GM21717 (cell line): Measurements from ENCODE around the gene NGLY1.

Experiments used
- ATAC-seq: cut with Tn5 transposase; IDR thresholded peaks from one replicate; pipeline ENCODE4 v1.9.1; 2021; ENCODE audit warnings: mild to moderate bottlenecking, moderate library complexity; ENCODE audit not compliant: unreplicated experiment

The NGLY1 gene

DNA sequence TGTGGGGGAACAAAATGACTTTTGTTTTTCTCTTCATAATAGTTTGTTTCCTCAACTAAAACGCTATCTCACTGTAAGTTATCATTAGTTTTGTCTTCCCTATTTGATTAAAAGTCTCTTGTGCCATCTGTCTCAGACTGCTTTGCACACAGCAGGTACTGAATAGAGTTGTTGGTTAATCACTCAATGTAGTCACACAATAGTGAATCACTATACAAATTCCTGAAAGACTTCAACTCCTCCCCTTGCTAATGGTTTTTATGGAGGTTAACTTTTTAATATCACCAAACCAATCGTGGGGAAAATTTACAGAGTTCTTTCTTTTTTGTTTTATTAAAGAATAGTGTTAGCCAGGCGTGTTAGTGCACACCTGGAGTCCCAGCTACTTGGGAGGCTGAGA lies 2.6 kb upstream of the NGLY1 start:
- no peak for ATAC-seq

DNA sequence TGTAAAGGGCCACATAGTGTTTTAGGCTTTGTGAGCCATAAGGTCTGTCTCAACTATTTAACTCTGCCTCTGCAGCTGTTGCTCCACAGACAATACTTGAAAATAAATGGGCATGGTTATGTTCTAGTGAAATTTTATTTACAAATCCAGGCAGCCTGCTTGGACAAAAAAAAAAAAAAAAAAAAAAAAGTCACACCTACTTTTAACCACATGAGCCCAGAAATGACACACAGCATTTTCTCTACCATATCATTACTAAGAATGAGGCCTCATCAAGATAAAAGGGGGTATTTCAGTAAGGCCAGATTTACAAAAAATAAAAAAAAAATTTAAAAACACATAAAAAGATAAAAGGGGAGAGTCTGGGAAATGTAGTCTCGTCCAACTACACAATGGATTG lies 1.7 kb upstream of the NGLY1 start:
- no peak for ATAC-seq

DNA sequence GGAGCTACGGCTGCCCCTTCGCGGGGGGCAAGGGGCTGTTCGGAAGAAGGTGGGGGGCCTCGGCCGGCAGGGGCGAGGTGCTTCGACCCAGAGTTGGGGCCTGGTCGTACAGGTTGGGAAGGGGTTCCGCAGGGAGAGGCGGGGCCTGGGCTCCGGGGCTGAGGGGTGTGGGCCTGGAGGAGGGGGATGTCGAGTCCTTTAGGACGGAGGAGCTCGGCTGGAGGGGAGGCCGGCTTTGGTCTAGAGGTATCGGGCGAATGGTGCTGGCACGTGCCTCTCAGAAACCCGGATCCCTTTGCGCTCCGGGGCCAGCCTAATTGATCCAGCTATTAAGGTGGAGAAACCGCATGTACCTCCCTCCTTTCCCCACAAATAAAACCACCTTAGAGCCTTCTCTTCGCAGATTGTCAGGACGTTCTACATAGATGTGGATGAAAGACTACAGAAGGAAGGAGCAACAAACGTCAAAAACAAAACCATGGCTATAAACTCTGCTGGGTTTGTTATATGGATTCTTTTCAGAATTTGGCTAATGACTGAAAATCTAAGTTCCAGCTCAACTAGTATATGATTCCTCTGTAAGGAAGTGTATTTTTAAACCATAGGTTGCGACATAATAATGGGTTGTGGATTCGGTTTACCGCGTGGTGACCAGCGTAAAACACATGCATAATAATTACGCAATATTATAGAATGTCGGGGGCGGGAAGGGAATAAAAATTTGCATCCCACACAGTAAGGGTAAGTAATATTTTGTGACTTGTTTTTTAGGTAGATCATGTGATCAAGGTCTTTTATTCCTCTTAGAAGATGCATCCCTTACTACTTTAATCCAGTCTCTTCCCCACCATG lies 644 bp upstream of the NGLY1 start:
- ATAC-seq: peak; percentile 27

DNA sequence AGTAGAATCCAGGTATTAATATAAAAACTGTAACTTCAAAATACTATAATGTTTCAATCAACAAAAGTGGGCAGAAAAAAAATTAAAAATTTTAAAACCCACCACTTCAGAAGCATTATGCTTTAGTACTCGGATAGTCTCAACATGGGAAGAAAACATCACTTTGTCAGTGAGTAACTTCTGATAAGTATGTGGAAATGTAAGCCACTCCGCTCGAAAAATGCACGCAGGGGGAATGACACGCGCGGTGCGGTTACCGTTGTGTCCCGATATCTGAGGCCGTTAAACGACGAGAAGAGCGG lies 656 bp downstream of the NGLY1 start:
- ATAC-seq: no peak

DNA sequence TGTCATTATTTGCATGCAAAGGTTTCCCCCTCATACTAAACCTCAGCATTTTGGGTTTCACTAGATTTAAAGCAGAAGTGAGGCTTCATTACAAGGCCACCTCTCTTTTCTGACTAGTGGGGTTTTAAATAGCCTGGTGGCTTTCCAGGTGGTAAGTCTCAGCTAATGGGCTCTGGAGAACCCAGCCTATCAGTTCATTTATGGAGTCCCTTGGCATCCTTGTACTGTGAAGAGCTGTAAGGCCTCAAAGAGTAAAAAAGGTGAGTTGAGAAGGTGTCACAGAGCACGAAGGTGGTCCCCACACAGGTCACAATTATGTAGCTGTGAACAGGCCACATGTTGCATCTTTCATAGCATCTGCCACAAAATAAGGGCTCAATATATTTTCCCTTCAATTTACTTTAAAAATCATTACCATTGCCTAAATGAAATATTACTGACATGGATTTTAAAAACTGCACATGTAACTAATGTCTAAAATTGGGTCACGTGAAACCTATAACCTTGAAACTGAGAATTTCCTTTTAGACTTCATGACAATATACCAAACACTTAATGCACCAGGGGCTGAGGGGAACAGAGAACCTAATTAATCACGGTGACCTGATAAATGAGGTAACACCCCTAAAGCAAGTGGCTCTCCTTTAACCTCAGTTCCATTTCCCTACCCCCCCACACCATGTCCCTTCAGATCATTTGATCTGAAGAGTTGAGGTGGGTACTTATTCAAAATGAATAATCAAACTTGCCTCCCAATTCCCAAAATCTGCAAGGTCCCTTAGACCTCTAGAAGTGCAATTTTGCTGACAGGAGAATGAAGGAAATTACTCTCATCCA lies 1.3 kb downstream of the NGLY1 start:
- peak; percentile 68 for ATAC-seq

DNA sequence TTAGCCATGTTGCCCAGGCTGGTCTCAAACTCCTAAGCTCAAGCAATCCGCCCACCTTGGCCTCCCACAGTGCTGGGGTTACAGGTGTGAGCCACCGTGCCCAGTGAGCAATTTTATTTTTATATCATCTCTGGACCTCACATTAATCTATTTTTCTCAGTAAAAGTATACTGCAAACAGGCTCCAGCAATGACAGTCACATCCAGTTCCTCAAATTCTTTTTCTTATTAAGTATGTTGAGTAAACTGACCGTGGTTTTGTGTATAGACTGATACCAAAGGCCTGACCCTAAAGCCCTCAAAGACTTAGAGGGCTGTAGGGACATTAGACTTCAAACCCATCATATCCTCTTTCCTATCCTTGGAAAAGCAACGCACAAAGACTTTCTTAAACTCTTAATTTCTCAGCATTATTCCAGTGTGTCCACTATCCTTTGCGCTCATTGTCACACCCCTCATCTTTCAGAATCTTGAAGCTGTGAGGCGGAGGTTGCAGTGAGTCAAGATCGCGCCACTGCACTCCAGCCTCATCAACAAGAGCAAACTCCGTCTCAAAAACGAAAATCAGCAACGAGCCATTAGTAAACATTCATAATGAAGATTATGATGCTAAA lies 2.0 kb downstream of the NGLY1 start:
- no peak for ATAC-seq

DNA sequence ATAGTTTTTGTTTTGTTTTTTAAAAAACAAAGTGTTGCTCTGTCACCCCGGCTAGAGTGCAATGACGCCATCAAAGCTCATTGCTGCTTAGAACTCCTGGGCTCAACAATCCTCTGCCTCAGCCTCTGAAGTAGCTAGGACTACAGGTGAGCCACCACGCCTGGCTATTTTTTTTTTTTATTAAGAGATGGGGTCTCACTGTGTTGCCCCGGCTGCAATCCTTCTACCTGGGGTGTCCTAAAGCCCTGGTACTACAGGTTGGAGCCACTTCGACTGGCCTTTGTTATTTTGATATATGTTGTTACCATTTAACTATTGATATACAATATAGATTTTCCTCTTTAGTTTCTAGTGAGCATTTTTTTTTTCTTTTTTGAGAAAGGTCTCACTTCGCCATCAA lies 2.6 kb downstream of the NGLY1 start:
- ATAC-seq: no peak

DNA sequence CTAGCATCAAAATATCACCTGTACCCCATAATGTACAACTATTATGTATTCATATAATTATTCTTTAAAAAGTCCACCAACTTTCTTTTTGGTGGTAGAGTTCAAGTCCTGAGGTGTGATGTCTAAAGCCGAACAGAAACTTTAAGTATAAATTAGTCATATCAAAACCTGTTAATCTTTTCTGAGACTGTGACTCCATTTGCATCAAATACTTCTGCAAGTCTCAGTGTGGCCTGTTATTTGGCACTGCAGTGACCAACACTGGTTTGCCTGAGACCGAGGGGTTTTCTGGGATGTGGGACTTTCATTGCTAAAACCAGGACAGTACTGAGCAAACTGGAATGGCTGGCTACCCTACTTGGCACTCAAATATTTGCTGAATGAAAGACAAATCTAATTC lies 7.3 kb downstream of the NGLY1 start:
- ATAC-seq: peak; percentile 58

DNA sequence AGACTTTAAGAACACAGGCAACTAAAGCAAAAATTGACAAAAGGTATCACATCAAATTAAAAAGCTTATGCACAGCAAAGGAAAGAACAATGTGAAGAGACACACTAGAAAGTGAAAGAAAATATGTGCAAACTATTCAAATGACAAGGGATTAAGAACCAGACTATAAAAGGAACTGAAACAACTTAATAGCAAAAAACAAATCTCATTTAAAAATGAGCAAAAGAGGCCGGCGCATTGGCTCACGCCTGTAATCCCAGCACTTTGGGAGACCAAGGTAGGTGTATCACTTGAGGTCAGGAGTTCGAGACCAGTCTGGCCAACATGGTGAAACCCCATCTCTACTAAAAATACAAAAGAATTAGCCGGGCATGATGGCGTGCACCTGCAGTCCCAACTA lies 14.4 kb downstream of the NGLY1 start:
- peak; percentile 99 for ATAC-seq

DNA sequence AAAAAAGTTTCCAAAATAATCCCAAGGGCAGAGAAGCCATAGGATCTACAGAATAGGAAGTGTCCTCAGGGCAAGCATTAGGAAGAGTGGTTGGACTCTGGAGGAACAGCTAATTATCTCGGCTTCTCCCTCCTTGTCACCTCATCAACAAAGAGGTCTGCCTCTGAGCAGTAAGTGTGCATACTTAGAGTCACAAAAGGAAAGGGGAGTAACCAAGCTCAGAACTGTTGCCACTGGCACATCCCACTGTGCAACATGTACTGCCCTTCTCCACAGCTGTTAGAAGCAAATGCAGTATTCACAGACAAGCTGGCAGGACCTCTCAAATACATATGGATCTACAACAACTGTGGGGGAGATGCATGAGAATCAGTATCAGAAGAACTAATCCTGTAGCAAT lies 31.5 kb downstream of the NGLY1 start:
- ATAC-seq: no peak

DNA sequence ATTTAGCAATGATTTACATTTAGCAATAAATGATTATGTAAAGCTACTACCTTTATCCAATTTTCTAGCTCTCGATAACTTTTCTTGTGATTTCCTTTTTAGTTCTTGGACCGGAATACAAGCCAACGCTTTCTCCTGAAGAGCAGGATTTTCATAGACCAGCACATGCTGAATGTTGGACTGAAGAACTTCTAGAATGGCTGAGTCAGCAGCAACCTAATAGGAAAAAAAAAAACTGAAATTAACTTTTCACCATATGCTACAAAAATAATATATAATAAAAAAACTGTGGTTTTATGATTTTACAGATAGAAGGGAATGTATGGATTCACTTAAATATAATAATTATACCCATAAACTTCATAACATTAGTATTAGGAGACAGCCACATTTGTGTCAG lies 32.2 kb downstream of the NGLY1 start:
- ATAC-seq: no peak

DNA sequence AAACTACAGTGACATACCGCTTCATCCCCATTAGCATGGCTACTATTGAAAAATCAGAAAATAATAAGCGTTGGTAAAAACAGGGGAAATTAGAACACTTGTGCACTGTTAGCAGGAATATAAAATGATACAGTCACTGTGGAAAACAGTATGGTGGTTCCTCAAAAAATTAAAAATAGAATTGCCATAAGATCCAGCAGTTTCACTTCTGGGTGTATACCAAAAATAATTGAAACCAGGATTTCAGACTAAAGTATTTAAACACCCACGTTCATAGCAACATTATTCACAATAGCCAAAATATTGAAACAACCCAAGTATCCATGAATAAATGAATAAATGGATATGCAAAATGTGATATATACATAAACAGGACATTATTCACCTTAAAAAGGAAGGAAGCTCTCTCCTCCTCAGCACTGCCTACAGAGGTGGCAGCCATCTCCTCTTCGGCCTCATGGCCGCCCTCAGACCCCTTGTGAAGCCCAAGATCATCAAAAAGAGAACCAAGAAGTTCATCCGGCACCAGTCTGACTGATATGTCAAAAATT lies 34.1 kb downstream of the NGLY1 start:
- no peak for ATAC-seq

DNA sequence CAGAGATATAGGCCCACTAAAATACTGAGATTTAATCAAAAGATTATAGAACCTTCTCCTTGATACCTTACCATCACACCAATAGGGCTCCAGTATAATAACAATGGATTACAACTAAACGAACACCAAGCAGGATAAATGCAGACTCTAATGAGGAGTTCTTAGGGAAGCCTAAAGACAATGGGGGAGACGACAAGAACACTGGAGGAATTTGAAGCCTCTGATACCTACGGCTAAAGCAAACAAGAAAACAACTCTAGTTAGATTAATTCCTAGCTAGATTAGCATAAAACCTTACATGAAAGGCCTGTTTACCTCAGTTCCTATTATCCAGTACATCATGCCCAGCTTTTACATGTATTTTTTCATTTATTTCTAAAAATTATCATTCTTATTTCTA lies 35.1 kb downstream of the NGLY1 start:
- no peak for ATAC-seq

DNA sequence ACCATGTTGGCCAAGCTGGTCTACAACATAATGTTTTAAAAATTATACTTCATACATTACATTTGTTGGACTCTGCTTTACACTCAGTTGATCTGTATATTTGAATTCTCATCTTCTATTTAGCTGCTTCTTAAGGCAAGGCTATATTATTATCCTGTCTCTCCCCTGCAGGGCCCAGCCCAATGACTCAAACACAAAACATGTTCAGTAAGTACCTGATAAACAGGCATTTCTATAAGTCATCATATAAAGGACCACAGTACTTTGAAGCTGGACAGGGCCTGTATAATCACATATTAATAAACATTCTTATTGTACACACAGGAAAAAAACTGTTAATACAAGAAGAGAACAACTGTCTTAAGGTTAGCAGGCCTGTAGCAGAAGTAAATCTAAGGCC lies 36.2 kb downstream of the NGLY1 start:
- no peak for ATAC-seq

DNA sequence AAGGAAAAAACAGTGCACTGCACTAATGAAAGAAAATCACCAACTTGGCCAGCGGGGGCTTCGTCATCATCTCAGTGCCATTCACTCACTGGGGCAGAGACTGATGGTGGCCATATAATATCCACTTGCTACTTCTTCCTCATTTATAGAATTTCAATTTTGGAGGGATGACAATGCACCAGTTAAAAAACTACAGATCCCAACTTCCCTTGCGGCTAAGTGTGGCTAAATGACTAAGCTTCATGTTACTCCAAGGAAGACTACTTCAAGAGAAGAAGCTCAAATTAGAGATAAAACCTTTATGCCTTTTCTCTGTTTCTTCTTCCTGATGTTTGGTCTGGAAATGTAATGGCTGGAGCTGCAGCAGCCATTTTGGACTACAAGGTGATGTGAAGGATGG lies 38.8 kb downstream of the NGLY1 start:
- ATAC-seq: no peak

DNA sequence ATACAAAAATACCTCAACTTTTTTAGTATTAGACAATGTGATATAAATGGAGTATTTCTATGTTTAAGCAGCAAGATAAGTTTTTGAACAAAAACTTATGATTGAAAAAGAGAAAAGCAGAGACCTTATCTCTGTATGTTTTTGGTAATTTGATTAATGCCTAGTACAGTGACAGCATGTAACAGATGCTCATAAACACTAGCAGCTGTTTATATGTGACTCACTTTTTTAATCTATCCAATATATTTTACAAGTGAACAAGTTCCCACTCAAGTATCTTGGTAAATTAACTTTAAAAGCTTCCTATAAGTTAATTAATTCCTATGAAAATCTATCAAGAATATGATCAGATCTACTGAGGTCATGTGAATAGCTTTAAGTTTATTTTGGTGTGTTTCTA lies 55.1 kb downstream of the NGLY1 start:
- no peak for ATAC-seq

DNA sequence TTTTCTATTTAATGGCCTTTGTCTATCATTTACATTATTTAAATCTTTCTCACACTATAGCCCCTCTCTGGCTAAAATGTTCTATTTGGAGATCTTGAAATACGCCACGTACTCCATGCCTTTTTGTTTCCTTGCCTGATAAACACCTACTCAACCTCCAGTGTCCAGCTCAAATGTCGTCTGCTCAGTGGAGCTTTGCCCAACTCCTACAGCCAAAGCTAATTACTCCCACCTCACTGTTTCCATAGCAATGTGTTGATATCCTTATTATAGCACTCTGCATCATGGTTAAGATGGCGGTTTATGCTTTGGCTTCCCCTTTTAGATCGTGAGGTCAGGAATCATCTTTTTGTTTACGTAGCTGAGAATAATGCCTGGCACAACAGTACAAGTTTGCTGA lies 55.9 kb downstream of the NGLY1 start:
- no peak for ATAC-seq

DNA sequence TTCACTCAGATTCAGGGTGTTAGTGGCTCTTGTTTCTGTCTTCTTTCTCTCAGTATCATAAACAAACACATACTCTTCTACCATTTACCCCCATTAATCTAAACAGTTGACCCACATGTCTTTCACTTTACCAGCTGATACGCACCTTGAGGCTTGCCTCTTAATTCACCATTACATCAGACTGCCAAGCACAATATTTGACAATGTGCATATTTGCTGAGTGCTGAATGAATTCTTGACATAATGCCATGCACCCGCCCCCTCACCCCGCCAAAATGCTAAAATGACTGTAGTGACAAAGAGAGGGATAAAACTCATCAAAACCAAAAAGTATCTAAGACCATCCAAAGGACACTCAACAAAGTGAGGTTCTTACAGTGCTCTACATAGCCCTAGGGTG lies 57.4 kb downstream of the NGLY1 start:
- no peak for ATAC-seq

DNA sequence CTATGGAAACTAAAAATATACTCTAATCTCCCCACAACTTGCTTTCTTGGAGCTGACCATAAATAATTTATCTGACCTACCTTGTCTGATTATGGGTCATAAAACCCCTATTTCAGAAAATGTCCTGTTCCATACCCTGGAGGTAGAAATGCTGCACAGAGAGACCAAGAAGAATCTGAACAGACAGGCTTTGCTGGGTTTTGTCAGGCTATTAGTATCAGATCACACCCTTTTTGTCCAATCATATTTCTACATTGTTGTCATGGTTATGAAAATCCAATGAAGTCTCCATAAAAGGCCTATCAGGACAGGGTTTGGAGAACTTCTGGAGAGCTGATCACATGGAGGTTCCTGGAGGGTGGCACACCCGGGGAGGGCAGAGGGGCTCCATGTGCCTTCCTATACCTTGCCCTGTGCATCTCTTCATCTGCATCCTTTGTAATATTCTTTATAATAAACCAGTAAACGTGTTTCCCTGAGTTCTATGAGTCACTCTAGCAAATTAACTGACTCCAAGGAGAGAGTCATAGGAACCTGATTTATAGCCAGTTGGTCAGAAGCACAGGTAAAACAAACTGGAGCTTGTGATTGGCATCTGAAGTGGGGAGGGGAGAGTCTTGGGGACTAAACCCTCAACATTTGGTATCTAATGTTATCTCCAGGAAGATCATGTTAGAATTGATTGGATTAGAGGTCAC lies 58.1 kb downstream of the NGLY1 start:
- no peak for ATAC-seq

DNA sequence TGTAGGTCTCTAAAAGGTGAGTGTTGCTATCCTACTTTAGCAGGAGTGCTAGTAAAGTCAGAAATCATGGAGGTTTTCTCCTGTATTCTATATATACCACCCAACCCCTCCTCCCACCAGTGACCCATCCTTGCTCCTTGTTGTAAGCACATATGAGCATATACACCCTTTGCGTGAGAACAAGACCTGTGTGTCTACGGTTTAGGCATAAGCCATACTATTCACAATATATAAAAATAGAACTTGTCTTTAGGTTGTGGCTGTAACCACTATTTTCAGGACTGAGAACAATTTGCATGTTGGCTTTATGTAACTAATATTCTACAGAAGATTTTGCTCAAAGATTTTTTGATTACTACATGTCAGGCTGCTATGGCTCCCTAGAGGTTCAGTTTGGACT lies 59.4 kb downstream of the NGLY1 start:
- no peak for ATAC-seq

DNA sequence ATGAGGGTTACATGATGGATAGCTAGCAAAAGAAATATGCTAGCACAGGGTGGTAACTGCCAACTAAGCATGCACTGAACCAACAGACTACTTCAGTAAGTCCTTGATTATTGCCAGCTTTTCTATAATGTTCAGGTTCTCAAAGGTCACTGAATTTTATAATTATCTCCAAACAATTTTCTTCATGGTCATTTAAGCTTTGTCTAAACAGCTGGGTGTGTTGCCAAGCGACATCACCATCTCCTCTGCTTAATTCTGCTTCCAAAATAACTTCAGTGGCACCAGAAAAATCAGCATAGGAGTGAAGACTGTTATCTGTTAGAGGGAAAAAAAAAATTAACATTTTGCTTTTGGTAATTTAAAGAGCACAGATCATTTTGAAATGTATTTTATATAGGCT lies 63.9 kb downstream of the NGLY1 start:
- no peak for ATAC-seq
